Type B pancreatic cell (in vitro differentiated cells): ENCODE results near the gene PSMA7. TPM values are rescaled to one million over a fixed set of nuclear protein-coding genes. Genes with fewer than 3 reads are reported as not detected.

Experiments used
- DNase-seq: peaks from one replicate; pipeline ENCODE4 v3.0.0; 2021; ENCODE audit warnings: mixed read lengths; ENCODE audit not compliant: unreplicated experiment; ENCODE audit errors: extremely low spot score
- H3K27ac Mint-ChIP-seq: 2 replicates; pipeline ENCODE4 v1.8.0; 2021; ENCODE audit warnings: mild to moderate bottlenecking, mixed read lengths
- H3K27me3 Mint-ChIP-seq: 2 replicates; pipeline ENCODE4 v1.8.0; 2021; ENCODE audit warnings: mixed read lengths
- H3K36me3 Mint-ChIP-seq: 2 replicates; pipeline ENCODE4 v1.8.0; 2021; ENCODE audit warnings: mixed read lengths
- H3K4me1 Mint-ChIP-seq: one replicate; pipeline ENCODE4 v1.8.0; 2021; ENCODE audit warnings: mixed read lengths; ENCODE audit not compliant: unreplicated experiment
- H3K4me3 Mint-ChIP-seq: 2 replicates; pipeline ENCODE4 v1.8.0; 2021; ENCODE audit warnings: mild to moderate bottlenecking, mixed read lengths
- H3K9me3 Mint-ChIP-seq: 2 replicates; pipeline ENCODE4 v1.8.0; 2021; ENCODE audit warnings: mixed read lengths
- CTCF ChIP-seq: fragments of 200-600 bp; sonication (generic); conservative IDR thresholded peaks from 2 replicates; pipeline ENCODE4 v1.5.0; 2021; ENCODE audit warnings: antibody characterized with exemption, mild to moderate bottlenecking
- total RNA-seq: library from RNA; stranded (reverse); gene quantifications from 2 replicates; pipeline ENCODE4 v1.2.1, GENCODE V29; 2021; ENCODE audit warnings: low replicate concordance

The PSMA7 gene
- total RNA-seq, 1 donor from 2014 or later, result 236 TPM

GRCh38 chr20:62114894-62115293, 28.3 kb downstream of the PSMA7 start:
- Mint-ChIP-seq H3K4me3 (no peak overlapping the region), H3K36me3 (no peaks in the 10 kb centered on the region), H3K9me3 (no peaks in the 10 kb centered on the region), H3K27me3 (peaks cover 25% of the 10 kb centered on the region), H3K27ac (no peak overlapping the region), H3K4me1 (no peaks in the 10 kb centered on the region)
- no peak for TF ChIP-seq CTCF
- DNase-seq, result no peak

- no peak for TF ChIP-seq CTCF
- no peaks in the 10 kb centered on the region for H3K4me1 Mint-ChIP-seq
Measured at GRCh38 chr20:62112368-62112767, 30.8 kb downstream of the PSMA7 start.

GRCh38 chr20:62111148-62111547, 32.0 kb downstream of the PSMA7 start:
- H3K9me3 Mint-ChIP-seq, result peaks cover 8% of the 10 kb centered on the region
- no peaks in the 10 kb centered on the region for H3K36me3 Mint-ChIP-seq
- peaks cover 11% of the 10 kb centered on the region for H3K27me3 Mint-ChIP-seq
- no peak overlapping the region for H3K4me3 Mint-ChIP-seq
- DNase-seq, result no peak
- no peak overlapping the region for H3K27ac Mint-ChIP-seq
- TF ChIP-seq CTCF, result no peak
- H3K4me1 Mint-ChIP-seq, result no peaks in the 10 kb centered on the region

More at GRCh38 chr20:62112368-62112767, 30.8 kb downstream of the PSMA7 start:
- peaks cover 8% of the 10 kb centered on the region for H3K9me3 Mint-ChIP-seq
- no peak overlapping the region for H3K4me3 Mint-ChIP-seq
- H3K36me3 Mint-ChIP-seq, result no peaks in the 10 kb centered on the region
- peaks cover 15% of the 10 kb centered on the region for H3K27me3 Mint-ChIP-seq
- no peak overlapping the region for H3K27ac Mint-ChIP-seq
- DNase-seq, result no peak

- Mint-ChIP-seq H3K4me1 (no peaks in the 10 kb centered on the region), H3K9me3 (peaks cover 8% of the 10 kb centered on the region), H3K27me3 (peaks cover 13% of the 10 kb centered on the region), H3K36me3 (no peaks in the 10 kb centered on the region), H3K27ac (no peak overlapping the region), H3K4me3 (no peak overlapping the region)
- DNase-seq, result no peak
- TF ChIP-seq CTCF, result no peak
Measured at GRCh38 chr20:62105592-62105991, 37.6 kb downstream of the PSMA7 start.

- Mint-ChIP-seq H3K27ac (no peak overlapping the region), H3K9me3 (peaks cover 8% of the 10 kb centered on the region), H3K4me1 (no peaks in the 10 kb centered on the region), H3K4me3 (no peak overlapping the region), H3K36me3 (no peaks in the 10 kb centered on the region), H3K27me3 (peaks cover 13% of the 10 kb centered on the region)
- TF ChIP-seq CTCF, result no peak
- no peak for DNase-seq
Measured at GRCh38 chr20:62104791-62105345, 38.3 kb downstream of the PSMA7 start.
